Measurements from ENCODE around the gene DNAAF3.
A peak's percentile ranks its signal among the peaks of the same experiment; 100 is the strongest.

GRCh38 chr19:55116232-55116858 is 50.1 kb downstream of the DNAAF3 start:
- TF ChIP-seq POLR2AphosphoS5 (IDR thresholded peaks at IDR 0.05; ENCODE audit: low read depth, low read length) (0 out of 2 replicates have a peak, but pooled peaks have one; percentile 28), POLR2A (IDR thresholded peaks at IDR 0.05; ENCODE audit: low read depth, low read length) (peak; percentile 43; the same call in 1 of the 2 replicates), TAF1 (IDR thresholded peaks at IDR 0.05; ENCODE audit: borderline replicate concordance, low read depth, low read length) (no peak)
